PC-3 (cell line): ENCODE results near the gene KCNJ12. TPM values are rescaled to one million over a fixed set of nuclear protein-coding genes. Genes with fewer than 3 reads are reported as not detected.

Source experiments
- ATAC-seq: fragments of 200-7000 bp; cut with Tn5 transposase; 2 replicates; pipeline ENCODE4 v1.9.1; 2020; ENCODE audit warnings: mild to moderate bottlenecking, moderate library complexity
- BruUV-seq: library from RNA; stranded (reverse); fragments of 400-500 nt; replicated peaks from 2 replicates; lab custom pipeline; 2021; lab: Mats Ljungman, UMichigan
- CTCF ChIA-PET: fragments of 300-600 bp; sonication (Branson Sonifier 250); formaldehyde crosslinking; loops from one replicate; lab custom pipeline; 2022; ENCODE audit warnings: antibody characterized with exemption; lab: Charles Lee
- POLR2A ChIA-PET: fragments of 300-600 bp; sonication (Branson Sonifier 250); formaldehyde crosslinking; loops from one replicate; lab custom pipeline; 2022; ENCODE audit warnings: antibody characterized with exemption; ENCODE audit not compliant: unreplicated experiment; lab: Charles Lee
- DNase-seq: peaks from one replicate; pipeline ENCODE4 v3.0.0-alpha.2; 2015
- H2AFZ ChIP-seq: fragments of 300-600 bp; sonication (generic); 2 replicates; pipeline ENCODE4 v1.6.0; 2016; ENCODE audit warnings: antibody characterized with exemption, low read length
- H3F3A ChIP-seq: fragments of 300-600 bp; sonication (generic); one replicate; pipeline ENCODE4 v1.6.0; 2017; ENCODE audit warnings: antibody characterized with exemption, low read length, control low read depth, mild to moderate bottlenecking; ENCODE audit not compliant: unreplicated experiment
- H3K27ac ChIP-seq: fragments of 300-600 bp; sonication (generic); 2 replicates; pipeline ENCODE4 v1.5.1; 2016; ENCODE audit warnings: mild to moderate bottlenecking, low read length
- H3K27me3 ChIP-seq: fragments of 300-600 bp; sonication (generic); 2 replicates; pipeline ENCODE4 v1.6.1; 2016; ENCODE audit warnings: low read length, mixed read lengths
- H3K36me3 ChIP-seq: fragments of 300-600 bp; sonication (generic); 2 replicates; pipeline ENCODE4 v1.6.1; 2016; ENCODE audit warnings: low read depth, mixed run types, low read length, mixed read lengths
- H3K4me1 ChIP-seq: fragments of 300-600 bp; sonication (generic); 2 replicates; pipeline ENCODE4 v1.5.1; 2016; ENCODE audit warnings: low read length; ENCODE audit not compliant: insufficient read depth
- H3K4me2 ChIP-seq: fragments of 300-600 bp; sonication (generic); 2 replicates; pipeline ENCODE4 v1.6.0; 2016; ENCODE audit warnings: low read length
- H3K4me3 ChIP-seq: fragments of 300-600 bp; sonication (generic); 2 replicates; pipeline ENCODE4 v1.5.1; 2016; ENCODE audit warnings: mild to moderate bottlenecking, low read length, mixed read lengths
- H3K79me2 ChIP-seq: fragments of 300-600 bp; sonication (generic); 2 replicates; pipeline ENCODE4 v1.6.1; 2017; ENCODE audit warnings: low read length, mixed read lengths
- H3K9ac ChIP-seq: fragments of 300-600 bp; sonication (generic); 2 replicates; pipeline ENCODE4 v1.6.0; 2016; ENCODE audit warnings: mild to moderate bottlenecking, low read length
- H3K9me2 ChIP-seq: fragments of 300-600 bp; sonication (generic); replicated peaks from 2 replicates; pipeline ENCODE4 v1.6.1; 2016; ENCODE audit warnings: mixed run types, low read length, mixed read lengths
- H3K9me3 ChIP-seq: fragments of 300-600 bp; sonication (generic); 2 replicates; pipeline ENCODE4 v1.6.1; 2016; ENCODE audit warnings: low read length, mixed read lengths
- H4K20me1 ChIP-seq: fragments of 300-600 bp; sonication (generic); 2 replicates; pipeline ENCODE4 v1.6.1; 2016; ENCODE audit warnings: low read length, mixed read lengths
- EZH2 ChIP-seq: fragments of 300-600 bp; sonication (generic); IDR thresholded peaks from one replicate; pipeline ENCODE4 v1.6.1; 2017; ENCODE audit warnings: antibody characterized with exemption, mild to moderate bottlenecking, low read length; ENCODE audit not compliant: unreplicated experiment
- EZH2phosphoT487 ChIP-seq: fragments of 300-600 bp; sonication (generic); IDR thresholded peaks from 2 replicates; pipeline ENCODE4 v1.6.1; 2018; ENCODE audit warnings: mild to moderate bottlenecking, antibody characterized with exemption, low read length, borderline replicate concordance
- intact Hi-C: fragments of 100-400 bp; cut with micrococcal nuclease; formaldehyde crosslinking; loops from 2 replicates; pipeline ENCODE4 v1.9.0; 2023
- total RNA-seq: library from RNA; depleted of rRNA; stranded (reverse); fragments of >200 nt; gene quantifications from 2 replicates; pipeline ENCODE4 v1.2.3, GENCODE V29; 2014
- TF ChIP-seq, protein P1 (sequence below): fragments of 300-600 bp; sonication (generic); conservative IDR thresholded peaks from 2 replicates; pipeline ENCODE4 v1.5.1; 2017; ENCODE audit warnings: antibody characterized with exemption, low read depth, mild to moderate bottlenecking, low read length

KCNJ12 gene
- total RNA-seq, 1 experiment from 2014 or later: 11.1 TPM

- ATAC-seq: no peak
- Histone ChIP-seq H3K79me2 (peaks cover 4% of the 10 kb centered on the region), H3K9ac (no peak overlapping the region), H3K9me3 (no peaks in the 10 kb centered on the region), H3K4me3 (no peak overlapping the region), H2AFZ (no peak overlapping the region), H3K36me3 (no peaks in the 10 kb centered on the region), H3K27ac (no peak overlapping the region), H3K4me1 (peaks cover 3% of the 10 kb centered on the region), H3K9me2 (no peaks in the 10 kb centered on the region), H3K27me3 (no peaks in the 10 kb centered on the region), H3F3A (no peaks in the 10 kb centered on the region), H4K20me1 (no peaks in the 10 kb centered on the region), H3K4me2 (no peak overlapping the region)
- intact Hi-C loops: no loop called here
- BruUV-seq: no TSS peak
- DNase-seq: no peak
- ChIA-PET POLR2A (no interaction called here), CTCF (no interaction called here)
- TF ChIP-seq EZH2: no peak
- TF ChIP-seq, protein P1, sequence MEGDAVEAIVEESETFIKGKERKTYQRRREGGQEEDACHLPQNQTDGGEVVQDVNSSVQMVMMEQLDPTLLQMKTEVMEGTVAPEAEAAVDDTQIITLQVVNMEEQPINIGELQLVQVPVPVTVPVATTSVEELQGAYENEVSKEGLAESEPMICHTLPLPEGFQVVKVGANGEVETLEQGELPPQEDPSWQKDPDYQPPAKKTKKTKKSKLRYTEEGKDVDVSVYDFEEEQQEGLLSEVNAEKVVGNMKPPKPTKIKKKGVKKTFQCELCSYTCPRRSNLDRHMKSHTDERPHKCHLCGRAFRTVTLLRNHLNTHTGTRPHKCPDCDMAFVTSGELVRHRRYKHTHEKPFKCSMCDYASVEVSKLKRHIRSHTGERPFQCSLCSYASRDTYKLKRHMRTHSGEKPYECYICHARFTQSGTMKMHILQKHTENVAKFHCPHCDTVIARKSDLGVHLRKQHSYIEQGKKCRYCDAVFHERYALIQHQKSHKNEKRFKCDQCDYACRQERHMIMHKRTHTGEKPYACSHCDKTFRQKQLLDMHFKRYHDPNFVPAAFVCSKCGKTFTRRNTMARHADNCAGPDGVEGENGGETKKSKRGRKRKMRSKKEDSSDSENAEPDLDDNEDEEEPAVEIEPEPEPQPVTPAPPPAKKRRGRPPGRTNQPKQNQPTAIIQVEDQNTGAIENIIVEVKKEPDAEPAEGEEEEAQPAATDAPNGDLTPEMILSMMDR: no peak
- TF ChIP-seq EZH2phosphoT487: no peak
These were observed 6.7 kb downstream of the KCNJ12 start for GRCh38 chr17:21382560-21383495.

DNA sequence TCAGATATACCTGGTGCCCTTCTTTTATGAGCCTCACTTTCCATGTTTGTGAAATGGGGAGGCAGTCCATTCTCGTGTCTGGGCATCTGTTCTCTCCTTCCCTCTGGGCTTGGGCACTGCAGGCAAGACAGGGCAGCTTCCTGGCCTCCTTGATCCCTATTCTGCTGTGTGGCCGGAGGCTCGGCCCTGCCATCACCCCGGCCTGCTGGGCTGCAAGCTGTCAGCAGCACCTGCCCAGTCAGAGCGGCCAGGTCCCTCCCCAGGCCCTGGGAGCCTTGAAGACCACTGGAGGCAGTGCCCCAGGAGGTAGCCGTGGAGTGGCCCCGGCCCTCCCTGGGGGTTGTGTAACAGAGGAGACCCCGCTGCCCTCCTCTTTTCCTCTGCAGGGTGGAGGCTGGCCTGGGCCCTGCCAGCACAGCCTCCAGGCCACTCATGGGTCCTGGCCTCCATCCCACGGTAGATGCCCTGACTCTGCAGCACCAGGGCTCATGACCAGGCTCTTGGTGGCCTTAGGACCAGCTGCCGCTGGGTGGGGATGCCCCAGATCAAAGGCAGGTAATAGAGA, 9.2 kb downstream of the KCNJ12 start:
- ATAC-seq (no peak), DNase-seq (no peak)
- Histone ChIP-seq H3K27me3 (no peaks in the 10 kb centered on the region), H3K9me2 (no peaks in the 10 kb centered on the region), H3K4me3 (no peak overlapping the region), H2AFZ (no peak overlapping the region), H3K4me1 (no peaks in the 10 kb centered on the region), H3K27ac (no peak overlapping the region), H3K36me3 (no peaks in the 10 kb centered on the region), H3K79me2 (no peaks in the 10 kb centered on the region), H3K4me2 (no peak overlapping the region), H4K20me1 (no peaks in the 10 kb centered on the region), H3K9me3 (no peaks in the 10 kb centered on the region), H3F3A (no peaks in the 10 kb centered on the region), H3K9ac (no peak overlapping the region)
- intact Hi-C loops: no loop called here
- ChIA-PET CTCF (no interaction called here), POLR2A (no interaction called here)
- BruUV-seq: no TSS peak
- TF ChIP-seq EZH2phosphoT487 (no peak), EZH2 (no peak)
- TF ChIP-seq, protein P1: no peak

DNA sequence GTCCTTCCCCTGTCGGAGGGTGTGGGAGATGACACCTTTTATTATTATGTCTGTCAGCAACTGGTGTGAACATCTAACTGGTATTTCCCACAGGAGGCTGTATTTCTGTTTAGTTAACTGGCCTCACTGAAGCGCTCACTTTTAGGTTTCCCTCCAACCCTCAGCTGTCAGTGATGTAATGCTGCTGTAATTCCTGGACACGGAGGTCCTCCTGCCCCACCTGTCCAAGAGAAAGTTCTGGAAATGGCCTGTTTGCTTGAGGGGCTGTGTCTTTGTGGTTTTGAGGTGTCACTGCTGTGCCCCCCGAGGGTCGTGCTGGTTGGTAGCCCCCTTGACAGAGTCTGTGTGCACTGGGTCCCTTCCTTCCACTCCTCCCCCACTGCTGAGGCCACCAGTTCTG, 11.5 kb downstream of the KCNJ12 start:
- ChIA-PET CTCF (no interaction called here), POLR2A (no interaction called here)
- DNase-seq (no peak), ATAC-seq (no peak)
- no peak for TF ChIP-seq EZH2
- TF ChIP-seq EZH2phosphoT487: no peak
- TF ChIP-seq, protein P1: no peak
- Histone ChIP-seq H3K4me3 (no peak overlapping the region), H3K27me3 (no peaks in the 10 kb centered on the region), H3F3A (no peaks in the 10 kb centered on the region), H3K4me1 (no peaks in the 10 kb centered on the region), H3K9me3 (no peaks in the 10 kb centered on the region), H3K27ac (no peak overlapping the region), H3K79me2 (no peaks in the 10 kb centered on the region), H2AFZ (no peak overlapping the region), H3K4me2 (no peak overlapping the region), H3K9me2 (no peaks in the 10 kb centered on the region), H3K36me3 (no peaks in the 10 kb centered on the region), H4K20me1 (no peaks in the 10 kb centered on the region), H3K9ac (no peak overlapping the region)
- intact Hi-C loops: no loop called here
- BruUV-seq: no TSS peak
